ENCODE measurements around the gene INPP5B.

- TF ChIP-seq CTCF (conservative IDR thresholded peaks at IDR 0.05 in 1 of 2, IDR thresholded peaks at IDR 0.05 in 1 of 2; ENCODE audit: low read depth in 1 of 2, low read length in 2 of 2) (no peak), EZH2 (IDR thresholded peaks at IDR 0.05; ENCODE audit: low read length, missing control alignments) (no peak)
Measured at GRCh38 chr1:37954316-37954971, 7.6 kb upstream of the INPP5B start.
